Measurements from ENCODE around the gene RRP12.

- TF ChIP-seq CTCF (conservative IDR thresholded peaks at IDR 0.05; ENCODE audit: low read depth, low read length) (no peak), EZH2 (IDR thresholded peaks at IDR 0.05; ENCODE audit: low read length, unreplicated experiment) (no peak)
Observed at GRCh38 chr10:97406064-97406463, 4.9 kb upstream of the RRP12 start.

All from PC-3 (cell line).